Fibroblast of lung (primary cell): ENCODE data around the gene RAP1GAP2. TPM values are rescaled to one million over a fixed set of nuclear protein-coding genes. Genes with fewer than 3 reads are reported as not detected.

Source experiments
- DNase-seq, 2 donors: peaks; one replicate each; pipeline versions ENCODE4 v3.0.0 to v3.0.0-alpha.2; 2010; ENCODE audit warnings: low read depth in 2 of 2
- H2AFZ ChIP-seq: 2 replicates; pipeline ENCODE4 v1.5.1; 2012; ENCODE audit warnings: low read length, control low read depth, inconsistent platforms
- H3K27ac ChIP-seq: 2 replicates; pipeline ENCODE4 v1.5.1; 2011; ENCODE audit warnings: low read length, control low read depth; ENCODE audit not compliant: insufficient read depth
- H3K27me3 ChIP-seq: 2 replicates; pipeline ENCODE4 v1.5.1; 2011; ENCODE audit warnings: mild to moderate bottlenecking, low read length; ENCODE audit not compliant: control insufficient read depth, insufficient read depth
- H3K36me3 ChIP-seq: 2 replicates; pipeline ENCODE4 v1.5.1; 2011; ENCODE audit warnings: low read length; ENCODE audit not compliant: control insufficient read depth, insufficient read depth
- H3K4me1 ChIP-seq: 2 replicates; pipeline ENCODE4 v1.5.1; 2011; ENCODE audit warnings: low read length; ENCODE audit not compliant: control insufficient read depth, insufficient read depth; ENCODE audit errors: extremely low read depth
- H3K4me2 ChIP-seq: 2 replicates; pipeline ENCODE4 v1.5.1; 2011; ENCODE audit warnings: low read length, control low read depth; ENCODE audit not compliant: insufficient read depth; ENCODE audit errors: extremely low read depth
- H3K4me3 ChIP-seq, 4 experiments: fragments of 200-600 bp in 1 of 4; sonication (generic) in 1 of 4; replicated peaks in 1 of 4; 2 replicates each; pipeline ENCODE4 v1.5.1; 2011 to 2016; ENCODE audit warnings: low read length in 4 of 4, low read depth in 3 of 4, mild to moderate bottlenecking in 3 of 4, control low read depth in 2 of 4, inconsistent platforms in 1 of 4, mixed read lengths in 1 of 4; ENCODE audit not compliant: insufficient read depth in 1 of 4; ENCODE audit errors: control extremely low read depth in 1 of 4
- H3K79me2 ChIP-seq: 2 replicates; pipeline ENCODE4 v1.5.1; 2012; ENCODE audit warnings: mild to moderate bottlenecking, low read length, inconsistent platforms; ENCODE audit not compliant: control insufficient read depth, insufficient read depth
- H3K9ac ChIP-seq: 2 replicates; pipeline ENCODE4 v1.5.1; 2011; ENCODE audit warnings: mild to moderate bottlenecking, low read length, control low read depth; ENCODE audit not compliant: insufficient read depth
- H3K9me3 ChIP-seq: 2 replicates; pipeline ENCODE4 v1.5.1; 2012; ENCODE audit warnings: low read depth, low read length; ENCODE audit not compliant: control insufficient read depth, insufficient read depth
- H4K20me1 ChIP-seq: 2 replicates; pipeline ENCODE4 v1.5.1; 2011; ENCODE audit warnings: low read length; ENCODE audit not compliant: control insufficient read depth, insufficient read depth; ENCODE audit errors: extremely low read depth
- EZH2 ChIP-seq: IDR thresholded peaks from 2 replicates; pipeline ENCODE4 v1.5.1; 2012; ENCODE audit warnings: low read length, control low read depth, mild to moderate bottlenecking; ENCODE audit errors: missing control alignments
- polyA plus RNA-seq, 2 donors: library from polyadenylated mRNA; depleted of rRNA in 1 of 2; stranded (reverse) in 1 of 2; unstranded in 1 of 2; fragments of >200 nt; gene quantifications; 2 replicates each; pipeline ENCODE4 v1.2.1, GENCODE V29; 2011 to 2012; ENCODE audit warnings: missing spikeins in 1 of 2
- total RNA-seq: library from RNA; depleted of rRNA; stranded (reverse); fragments of >200 nt; gene quantifications from 2 replicates; pipeline ENCODE4 v1.2.1, GENCODE V29; 2014
- TF ChIP-seq, protein P1 (sequence below), 2 donors: IDR thresholded peaks in 1 of 2; conservative IDR thresholded peaks in 1 of 2; 1 replicate in 1 of 2; 2 replicates in 1 of 2; pipeline ENCODE4 v1.5.1; 2011 to 2012; ENCODE audit warnings: low read length in 2 of 2, control low read depth in 1 of 2, inconsistent platforms in 1 of 2, low read depth in 1 of 2, mild to moderate bottlenecking in 1 of 2

The RAP1GAP2 gene
- total and polyA plus RNA-seq, 2 donors (not counting 1 experiment from before 2014, with no cell fraction given): 0.33 to 0.99 TPM

DNA sequence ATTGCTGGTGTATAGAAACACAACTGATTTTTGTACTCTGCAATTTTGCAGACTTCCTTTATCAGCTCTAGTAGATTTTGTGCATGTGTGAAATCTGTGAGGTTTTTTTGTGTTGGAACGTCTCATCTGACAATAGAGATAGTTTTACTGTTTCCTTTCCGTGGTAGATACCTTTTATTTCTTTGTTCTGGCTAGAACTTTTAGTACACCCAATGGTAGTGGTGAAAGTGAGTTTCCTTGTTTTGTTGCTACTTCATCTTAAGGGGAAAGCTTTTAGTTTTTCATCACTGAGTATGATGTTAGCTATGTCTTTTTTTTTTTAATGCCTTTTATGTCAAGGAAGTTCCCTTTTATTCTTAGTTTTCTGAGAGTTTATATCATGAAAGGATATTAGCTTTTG is 149.1 kb downstream of the RAP1GAP2 start:
- H3K4me1 ChIP-seq: no peaks in the 10 kb centered on the region
- H3K36me3 ChIP-seq: no peaks in the 10 kb centered on the region
- H4K20me1 ChIP-seq: no peaks in the 10 kb centered on the region
- no peaks in the 10 kb centered on the region for H3K79me2 ChIP-seq
- no peaks in the 10 kb centered on the region for H3K27me3 ChIP-seq
- no peak overlapping the region for H2AFZ ChIP-seq
- no peak overlapping the region for H3K9ac ChIP-seq
- no peak overlapping the region for H3K4me3 ChIP-seq
- H3K4me2 ChIP-seq: no peak overlapping the region
- H3K27ac ChIP-seq: no peak overlapping the region
- TF ChIP-seq, protein P1, sequence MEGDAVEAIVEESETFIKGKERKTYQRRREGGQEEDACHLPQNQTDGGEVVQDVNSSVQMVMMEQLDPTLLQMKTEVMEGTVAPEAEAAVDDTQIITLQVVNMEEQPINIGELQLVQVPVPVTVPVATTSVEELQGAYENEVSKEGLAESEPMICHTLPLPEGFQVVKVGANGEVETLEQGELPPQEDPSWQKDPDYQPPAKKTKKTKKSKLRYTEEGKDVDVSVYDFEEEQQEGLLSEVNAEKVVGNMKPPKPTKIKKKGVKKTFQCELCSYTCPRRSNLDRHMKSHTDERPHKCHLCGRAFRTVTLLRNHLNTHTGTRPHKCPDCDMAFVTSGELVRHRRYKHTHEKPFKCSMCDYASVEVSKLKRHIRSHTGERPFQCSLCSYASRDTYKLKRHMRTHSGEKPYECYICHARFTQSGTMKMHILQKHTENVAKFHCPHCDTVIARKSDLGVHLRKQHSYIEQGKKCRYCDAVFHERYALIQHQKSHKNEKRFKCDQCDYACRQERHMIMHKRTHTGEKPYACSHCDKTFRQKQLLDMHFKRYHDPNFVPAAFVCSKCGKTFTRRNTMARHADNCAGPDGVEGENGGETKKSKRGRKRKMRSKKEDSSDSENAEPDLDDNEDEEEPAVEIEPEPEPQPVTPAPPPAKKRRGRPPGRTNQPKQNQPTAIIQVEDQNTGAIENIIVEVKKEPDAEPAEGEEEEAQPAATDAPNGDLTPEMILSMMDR (conservative IDR thresholded peaks at IDR 0.05 in 1 of 2, IDR thresholded peaks at IDR 0.05 in 1 of 2; ENCODE audit: low read depth in 1 of 2, low read length in 2 of 2): no peak
- TF ChIP-seq EZH2: no peak
- DNase-seq: no peak
- H3K9me3 ChIP-seq: no peaks in the 10 kb centered on the region

DNA sequence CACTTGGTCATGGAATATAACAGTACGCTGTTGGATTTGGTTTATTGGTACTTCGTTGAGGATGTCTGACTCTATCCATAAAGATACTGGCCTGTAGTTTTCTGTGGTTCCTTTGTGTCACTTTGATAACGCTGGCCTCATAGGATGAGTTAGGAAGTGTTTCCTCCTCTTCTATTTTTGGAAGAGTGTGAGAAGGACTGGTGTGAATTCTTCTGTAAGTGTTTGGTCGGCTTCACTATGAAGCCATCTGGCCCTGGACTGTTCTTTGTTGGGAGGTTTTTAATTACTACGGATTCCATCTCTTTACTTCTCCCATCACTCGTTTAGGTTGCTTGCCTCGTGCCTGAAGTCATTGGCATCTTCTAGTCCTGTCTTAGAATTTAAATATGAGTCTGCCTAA is 149.9 kb downstream of the RAP1GAP2 start:
- Histone ChIP-seq H3K4me2 (no peak overlapping the region), H3K4me3 (no peak overlapping the region), H3K4me1 (no peaks in the 10 kb centered on the region), H3K36me3 (no peaks in the 10 kb centered on the region), H3K9ac (no peak overlapping the region), H3K9me3 (no peaks in the 10 kb centered on the region), H2AFZ (no peak overlapping the region), H3K27ac (no peak overlapping the region), H3K79me2 (no peaks in the 10 kb centered on the region), H4K20me1 (no peaks in the 10 kb centered on the region), H3K27me3 (no peaks in the 10 kb centered on the region)
- DNase-seq: no peak
- no peak for TF ChIP-seq EZH2
- TF ChIP-seq, protein P1 (conservative IDR thresholded peaks at IDR 0.05 in 1 of 2, IDR thresholded peaks at IDR 0.05 in 1 of 2; ENCODE audit: low read depth in 1 of 2, low read length in 2 of 2): no peak

DNA sequence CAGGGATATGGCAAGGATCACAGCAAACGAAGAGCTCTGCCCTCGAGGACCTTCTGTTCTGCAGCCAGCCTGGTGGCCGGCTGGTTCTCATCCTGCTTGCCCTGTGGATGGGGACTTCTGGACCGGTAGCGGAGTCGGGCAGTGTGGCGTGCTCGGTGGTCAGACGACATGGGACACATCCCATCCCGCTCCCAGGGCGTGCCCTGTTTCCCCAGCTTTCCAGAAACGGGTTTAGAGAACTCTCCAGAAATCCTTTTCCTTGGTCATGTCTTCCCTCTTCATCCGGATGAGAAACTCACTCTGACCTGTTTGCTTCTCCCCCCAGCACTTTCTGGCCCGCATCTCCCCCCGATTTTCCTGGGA is 151.3 kb downstream of the RAP1GAP2 start:
- Histone ChIP-seq H3K27ac (no peak overlapping the region), H3K79me2 (no peaks in the 10 kb centered on the region), H2AFZ (no peak overlapping the region), H3K9me3 (no peaks in the 10 kb centered on the region), H4K20me1 (no peaks in the 10 kb centered on the region), H3K27me3 (no peaks in the 10 kb centered on the region), H3K4me1 (no peaks in the 10 kb centered on the region), H3K36me3 (no peaks in the 10 kb centered on the region), H3K4me2 (no peak overlapping the region), H3K9ac (no peak overlapping the region), H3K4me3 (no peak overlapping the region)
- TF ChIP-seq EZH2: no peak
- TF ChIP-seq, protein P1 (conservative IDR thresholded peaks at IDR 0.05 in 1 of 2, IDR thresholded peaks at IDR 0.05 in 1 of 2; ENCODE audit: low read depth in 1 of 2, low read length in 2 of 2): no peak
- no peak for DNase-seq
